OCI-M2 (cell line): ENCODE results near the gene TSHZ3.

ENCODE experiments used
- DNase-seq: peaks from one replicate; lab custom pipeline; 2025; ENCODE audit not compliant: unreplicated experiment; lab: John Stamatoyannopoulos, UW

The TSHZ3 gene

GRCh38 chr19:31235806-31236205 is 113.4 kb downstream of the TSHZ3 start:
- no peak for DNase-seq

GRCh38 chr19:31233295-31233800 is 115.9 kb downstream of the TSHZ3 start:
- DNase-seq = no peak

GRCh38 chr19:31232871-31233270 is 116.4 kb downstream of the TSHZ3 start:
- DNase-seq = no peak

DNA sequence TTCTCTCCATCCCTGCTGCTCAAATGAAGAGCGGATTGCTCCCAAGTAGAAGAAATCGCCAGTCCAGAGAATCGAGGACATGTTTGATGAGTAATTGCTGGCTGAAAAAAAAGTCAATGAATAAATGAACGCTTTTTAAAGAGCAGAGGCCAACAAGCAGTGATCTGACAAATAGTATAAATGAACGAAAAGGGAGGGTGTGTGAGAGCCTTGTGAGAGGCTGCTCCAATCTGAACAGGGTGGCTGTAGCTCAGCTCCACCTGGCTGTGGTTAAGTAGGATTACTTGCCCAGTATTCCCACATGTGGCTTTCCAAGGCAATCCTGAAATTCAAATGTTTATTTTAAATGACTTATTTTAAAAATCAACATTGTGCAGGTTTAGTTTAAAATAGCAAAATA is 117.1 kb downstream of the TSHZ3 start:
- DNase-seq = no peak

DNA sequence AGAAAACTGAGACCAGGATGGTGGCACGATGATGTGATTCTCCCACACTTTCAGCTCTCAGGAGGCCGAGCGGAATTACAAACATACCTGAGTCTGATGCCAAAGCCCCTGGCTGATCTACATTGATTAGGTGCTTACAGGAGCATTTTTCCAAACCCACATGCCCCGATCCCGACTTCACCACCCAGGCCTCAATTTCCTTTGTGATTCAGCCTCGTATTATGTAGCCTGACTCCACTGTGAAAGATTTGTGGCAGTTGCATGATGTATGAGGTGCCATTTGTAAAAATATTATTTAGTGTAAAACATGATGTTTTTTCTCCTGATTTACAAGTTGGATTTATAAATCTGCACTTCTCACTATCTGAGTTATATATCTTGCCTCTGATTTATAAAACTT is 118.0 kb downstream of the TSHZ3 start:
- DNase-seq = no peak

GRCh38 chr19:31226151-31226935 is 122.9 kb downstream of the TSHZ3 start:
- no peak for DNase-seq
